Measurements from ENCODE around the gene LTF.

The LTF gene

GRCh38 chr3:46470831-46471230 lies 6.1 kb upstream of the LTF start:
- Mint-ChIP-seq H3K4me3 (no peak overlapping the region), H3K4me1 (ENCODE audit: low read depth in 2 of 2) (no peaks in the 10 kb centered on the region), H3K27ac (no peak overlapping the region), H3K36me3 (ENCODE audit: insufficient read depth) (no peaks in the 10 kb centered on the region), H3K9me3 (peaks cover 0 to 9% of the 10 kb centered on the region in 2 donors), H3K27me3 (peaks cover 30 to 35% of the 10 kb centered on the region in 2 donors)
- ATAC-seq (replicated peaks) (no peak), DNase-seq (no peak)

DNA sequence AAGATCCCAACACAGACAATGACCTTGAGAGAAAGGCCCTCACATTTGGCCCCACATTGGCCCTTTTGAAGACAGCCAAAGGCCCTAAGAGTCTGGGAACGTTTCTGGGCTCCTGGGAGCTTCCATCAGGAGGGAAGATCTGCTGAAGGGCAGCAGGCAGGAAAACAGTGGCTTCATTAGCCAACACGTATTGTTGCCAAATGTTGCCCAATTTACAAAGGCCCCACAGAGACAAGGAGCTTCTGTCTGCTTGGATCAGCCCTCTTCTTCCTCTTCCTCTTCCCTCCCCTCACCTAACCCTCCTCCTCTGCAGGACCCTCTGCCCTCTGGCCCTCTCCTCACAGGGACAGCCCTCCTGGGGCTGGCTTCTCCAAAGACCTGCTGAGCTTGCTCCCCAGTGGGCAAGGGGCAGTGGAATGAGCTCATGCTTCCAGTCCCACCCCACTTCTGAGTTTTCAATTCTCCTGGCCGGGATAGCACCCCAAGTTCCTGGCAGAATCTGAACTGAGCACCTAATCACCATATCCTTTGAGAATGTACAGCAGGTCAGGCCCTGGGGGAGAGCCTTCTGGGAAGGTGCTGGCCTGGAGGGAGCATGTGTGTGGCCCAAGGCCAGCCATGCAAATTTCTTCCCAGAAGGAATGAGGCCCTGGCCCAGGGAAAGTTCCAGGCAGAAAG lies 5.1 kb upstream of the LTF start:
- Mint-ChIP-seq H3K36me3 (ENCODE audit: insufficient read depth) (no peaks in the 10 kb centered on the region), H3K27me3 (peaks cover 35 to 45% of the 10 kb centered on the region in 2 donors), H3K9me3 (peaks cover 0 to 5% of the 10 kb centered on the region in 2 donors), H3K4me3 (no peak overlapping the region), H3K27ac (no peak overlapping the region), H3K4me1 (ENCODE audit: low read depth in 2 of 2) (no peaks in the 10 kb centered on the region)
- no peak for ATAC-seq (replicated peaks)
- no peak for DNase-seq

GRCh38 chr3:46468753-46469600 lies 4.3 kb upstream of the LTF start:
- Mint-ChIP-seq H3K36me3 (ENCODE audit: insufficient read depth) (no peaks in the 10 kb centered on the region), H3K9me3 (no peaks in the 10 kb centered on the region), H3K27ac (no peak overlapping the region), H3K27me3 (peaks cover 36 to 54% of the 10 kb centered on the region in 2 donors), H3K4me1 (ENCODE audit: low read depth in 2 of 2) (no peaks in the 10 kb centered on the region), H3K4me3 (no peak overlapping the region)
- DNase-seq: no peak
- no peak for ATAC-seq (replicated peaks)

DNA sequence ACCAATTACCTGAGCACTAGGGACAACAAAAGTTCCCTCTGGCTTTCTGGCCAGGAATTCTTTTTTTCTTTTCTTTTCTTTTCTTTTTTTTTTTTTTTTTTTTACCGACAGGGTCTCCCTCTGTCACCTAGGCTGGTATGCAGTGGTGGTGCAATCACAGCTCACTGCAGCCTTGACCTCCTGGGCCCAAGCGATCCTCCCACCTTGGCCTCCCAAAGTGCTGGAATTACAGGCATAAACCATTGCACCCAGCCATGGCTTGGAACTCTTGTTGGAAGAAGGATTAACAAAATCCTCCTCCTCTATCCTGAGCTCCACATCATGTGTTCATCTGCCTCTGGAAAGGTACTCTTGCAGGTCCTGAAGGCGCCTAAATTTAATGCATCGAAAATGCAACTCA lies 2.9 kb upstream of the LTF start:
- Mint-ChIP-seq H3K4me1 (ENCODE audit: low read depth in 2 of 2) (no peaks in the 10 kb centered on the region), H3K27ac (no peak overlapping the region), H3K27me3 (peaks cover 37 to 56% of the 10 kb centered on the region in 2 donors)

GRCh38 chr3:46466871-46467403 lies 2.2 kb upstream of the LTF start:
- no peak for ATAC-seq (replicated peaks)

More for the DNA sequence above, 2.9 kb upstream of the LTF start:
- Mint-ChIP-seq H3K9me3 (no peaks in the 10 kb centered on the region), H3K36me3 (ENCODE audit: insufficient read depth) (no peaks in the 10 kb centered on the region), H3K4me3 (no peak overlapping the region)
- no peak for ATAC-seq (replicated peaks)
- DNase-seq: no peak

GRCh38 chr3:46466273-46466672 lies 1.6 kb upstream of the LTF start:
- Mint-ChIP-seq H3K4me3 (no peak overlapping the region), H3K27me3 (peaks cover 38 to 57% of the 10 kb centered on the region in 2 donors), H3K9me3 (no peaks in the 10 kb centered on the region), H3K27ac (no peak overlapping the region), H3K36me3 (ENCODE audit: insufficient read depth) (no peaks in the 10 kb centered on the region), H3K4me1 (ENCODE audit: low read depth in 2 of 2) (no peaks in the 10 kb centered on the region)
- ATAC-seq (replicated peaks) (no peak), DNase-seq (no peak)

More at GRCh38 chr3:46466871-46467403, 2.2 kb upstream of the LTF start:
- H3K9me3 Mint-ChIP-seq: no peaks in the 10 kb centered on the region
- no peak overlapping the region for H3K4me3 Mint-ChIP-seq
- H3K36me3 Mint-ChIP-seq (ENCODE audit: insufficient read depth): no peaks in the 10 kb centered on the region
- no peaks in the 10 kb centered on the region for H3K4me1 Mint-ChIP-seq (ENCODE audit: low read depth in 2 of 2)
- H3K27ac Mint-ChIP-seq: no peak overlapping the region
- no peak for DNase-seq
- H3K27me3 Mint-ChIP-seq: peaks cover 37 to 57% of the 10 kb centered on the region in 2 donors

- Mint-ChIP-seq H3K36me3 (ENCODE audit: insufficient read depth) (no peaks in the 10 kb centered on the region), H3K4me1 (ENCODE audit: low read depth in 2 of 2) (no peaks in the 10 kb centered on the region)
Measured at GRCh38 chr3:46465196-46465520, 453 bp upstream of the LTF start.

GRCh38 chr3:46463868-46464241 lies 850 bp downstream of the LTF start:
- H3K36me3 Mint-ChIP-seq (ENCODE audit: insufficient read depth): no peaks in the 10 kb centered on the region
- peaks cover 59 to 79% of the 10 kb centered on the region in 2 donors for H3K27me3 Mint-ChIP-seq
- no peak overlapping the region for H3K4me3 Mint-ChIP-seq
- ATAC-seq (replicated peaks): no peak
- no peak overlapping the region for H3K27ac Mint-ChIP-seq
- no peaks in the 10 kb centered on the region for H3K4me1 Mint-ChIP-seq (ENCODE audit: low read depth in 2 of 2)
- no peaks in the 10 kb centered on the region for H3K9me3 Mint-ChIP-seq
- no peak for DNase-seq

More at GRCh38 chr3:46465196-46465520, 453 bp upstream of the LTF start:
- ATAC-seq (replicated peaks) (no peak), DNase-seq (no peak)
- H3K9me3 Mint-ChIP-seq: no peaks in the 10 kb centered on the region
- peaks cover 46 to 68% of the 10 kb centered on the region in 2 donors for H3K27me3 Mint-ChIP-seq
- no peak overlapping the region for H3K4me3 Mint-ChIP-seq
- no peak overlapping the region for H3K27ac Mint-ChIP-seq

GRCh38 chr3:46463120-46463867 lies 1.4 kb downstream of the LTF start:
- Mint-ChIP-seq H3K4me1 (ENCODE audit: low read depth in 2 of 2) (no peaks in the 10 kb centered on the region), H3K9me3 (no peaks in the 10 kb centered on the region), H3K4me3 (no peak overlapping the region), H3K27me3 (peaks cover 60 to 79% of the 10 kb centered on the region in 2 donors), H3K27ac (no peak overlapping the region), H3K36me3 (ENCODE audit: insufficient read depth) (no peaks in the 10 kb centered on the region)
- DNase-seq (no peak), ATAC-seq (replicated peaks) (no peak)

DNA sequence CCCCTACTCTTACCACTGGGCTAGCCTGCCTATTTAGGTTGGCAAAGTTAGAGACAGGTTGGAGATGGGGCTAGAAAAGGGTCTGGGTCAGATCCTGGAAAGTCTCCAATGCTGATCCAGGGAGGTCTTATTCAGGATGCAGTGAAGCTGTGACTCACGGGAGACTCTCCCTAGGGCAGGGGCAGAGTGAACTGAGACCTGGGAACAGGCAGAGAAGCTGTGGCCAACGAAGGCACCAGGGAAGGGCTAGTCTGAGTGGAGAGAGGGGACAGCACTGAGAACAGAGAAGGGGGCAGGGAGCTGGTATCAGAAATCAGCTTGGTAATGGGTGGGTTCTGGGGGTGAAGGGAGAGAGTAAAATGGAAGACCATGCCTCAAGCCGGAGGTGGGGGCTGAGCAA lies 2.2 kb downstream of the LTF start:
- Mint-ChIP-seq H3K27me3 (peaks cover 60 to 79% of the 10 kb centered on the region in 2 donors), H3K4me3 (no peak overlapping the region), H3K27ac (no peak overlapping the region), H3K9me3 (no peaks in the 10 kb centered on the region), H3K36me3 (ENCODE audit: insufficient read depth) (no peaks in the 10 kb centered on the region), H3K4me1 (ENCODE audit: low read depth in 2 of 2) (no peaks in the 10 kb centered on the region)
- DNase-seq: no peak
- no peak for ATAC-seq (replicated peaks)

DNA sequence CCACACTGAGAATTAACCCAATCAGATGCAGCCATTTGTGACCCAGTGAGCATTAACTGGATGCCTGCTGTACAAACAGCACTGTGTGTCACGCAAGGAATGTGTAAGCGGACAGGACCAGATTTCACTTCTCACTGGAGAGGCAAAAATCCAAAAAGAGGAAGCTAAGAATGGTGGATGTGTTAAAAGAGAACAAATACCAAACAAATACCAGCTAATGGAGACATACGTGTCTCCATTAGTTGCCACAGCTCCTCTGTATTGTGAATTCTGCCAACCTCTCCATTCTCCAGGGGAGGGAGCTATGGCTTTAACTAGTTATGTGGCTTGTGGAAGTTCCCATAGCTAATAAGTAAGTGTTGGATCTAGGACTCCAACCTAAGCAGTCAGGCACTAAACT lies 2.6 kb downstream of the LTF start:
- Mint-ChIP-seq H3K36me3 (ENCODE audit: insufficient read depth) (no peaks in the 10 kb centered on the region), H3K4me3 (no peak overlapping the region), H3K27me3 (peaks cover 60 to 79% of the 10 kb centered on the region in 2 donors), H3K4me1 (ENCODE audit: low read depth in 2 of 2) (no peaks in the 10 kb centered on the region), H3K27ac (no peak overlapping the region), H3K9me3 (no peaks in the 10 kb centered on the region)
- ATAC-seq (replicated peaks) (no peak), DNase-seq (no peak)

DNA sequence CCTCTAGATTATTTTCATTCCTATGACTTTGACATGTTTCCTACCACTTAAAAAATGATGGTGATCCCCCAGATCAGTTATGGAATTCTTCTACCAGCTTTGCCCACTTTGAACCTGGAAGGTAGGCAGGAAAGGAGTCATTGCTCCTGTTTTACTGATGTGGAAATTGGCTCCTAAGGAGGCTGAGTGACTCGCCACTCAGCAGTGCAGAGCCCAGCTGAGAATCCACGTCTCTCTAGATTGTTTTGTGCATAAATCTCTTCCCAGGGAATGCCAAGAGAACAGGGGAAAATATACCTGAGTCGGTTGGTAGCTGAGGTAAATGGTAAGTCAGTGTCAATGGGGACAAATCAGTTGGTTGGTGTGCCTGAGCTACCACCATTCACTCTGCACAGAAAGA lies 4.7 kb downstream of the LTF start:
- DNase-seq: no peak
- Mint-ChIP-seq H3K36me3 (ENCODE audit: insufficient read depth) (no peaks in the 10 kb centered on the region), H3K27ac (no peak overlapping the region), H3K9me3 (no peaks in the 10 kb centered on the region), H3K4me1 (ENCODE audit: low read depth in 2 of 2) (no peaks in the 10 kb centered on the region), H3K4me3 (no peak overlapping the region), H3K27me3 (peaks cover 53 to 72% of the 10 kb centered on the region in 2 donors)
- no peak for ATAC-seq (replicated peaks)

GRCh38 chr3:46456118-46456517 lies 8.6 kb downstream of the LTF start:
- no peak overlapping the region for H3K27ac Mint-ChIP-seq
- no peaks in the 10 kb centered on the region for H3K36me3 Mint-ChIP-seq (ENCODE audit: insufficient read depth)
- DNase-seq: no peak
- peaks cover 0 to 4% of the 10 kb centered on the region in 2 donors for H3K4me1 Mint-ChIP-seq (ENCODE audit: low read depth in 2 of 2)
- peaks cover 45 to 72% of the 10 kb centered on the region in 2 donors for H3K27me3 Mint-ChIP-seq
- H3K9me3 Mint-ChIP-seq: no peaks in the 10 kb centered on the region
- no peak overlapping the region for H3K4me3 Mint-ChIP-seq
- no peak for ATAC-seq (replicated peaks)
